ENCODE data around the gene RBKS. TPM values are rescaled to one million over a fixed set of nuclear protein-coding genes. Genes with fewer than 3 reads are reported as not detected.
A peak's percentile ranks its signal among the peaks of the same experiment; 100 is the strongest.

The RBKS gene
- total RNA-seq, 1 experiment from 2014 or later: 0.54 TPM

DNA sequence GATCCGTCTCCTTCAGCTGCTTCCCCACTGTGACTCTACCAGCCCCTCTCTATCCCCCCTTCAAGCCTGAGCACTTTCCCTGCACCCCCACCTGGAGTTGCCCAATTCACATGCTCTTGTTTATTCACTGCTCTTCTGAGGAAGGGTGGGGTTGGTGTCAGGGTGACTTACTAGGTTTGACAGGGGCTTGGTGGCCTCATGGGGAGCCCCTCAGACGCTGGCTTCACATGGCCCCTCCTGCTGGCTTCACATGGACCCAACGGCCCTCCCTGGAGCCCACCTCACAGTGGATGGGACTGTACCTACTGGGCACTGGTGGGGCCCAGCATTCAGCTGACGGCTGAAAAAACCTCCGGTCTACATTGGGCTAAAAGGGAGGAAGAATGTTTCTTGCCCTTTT is 135.4 kb downstream of the RBKS start:
- ChIA-PET POLR2A (ENCODE audit: low non-redundant PET) (no interaction called here), CTCF (interaction anchor here (1.3 kb wide), 1 partner anchor 698 kb away, joined by 5 read pairs; no protein-coding TSS in a partner anchor)
- no peak overlapping the region for H3K4me3 ChIP-seq (ENCODE audit: low read depth, low read length, poor library complexity, severe bottlenecking)
- no peaks in the 10 kb centered on the region for H3K36me3 ChIP-seq (ENCODE audit: insufficient read depth, low read length, poor library complexity, severe bottlenecking)
- no peaks in the 10 kb centered on the region for H3K4me1 ChIP-seq (ENCODE audit: insufficient read depth, low read length, poor library complexity, severe bottlenecking)
- TF ChIP-seq, protein P1, sequence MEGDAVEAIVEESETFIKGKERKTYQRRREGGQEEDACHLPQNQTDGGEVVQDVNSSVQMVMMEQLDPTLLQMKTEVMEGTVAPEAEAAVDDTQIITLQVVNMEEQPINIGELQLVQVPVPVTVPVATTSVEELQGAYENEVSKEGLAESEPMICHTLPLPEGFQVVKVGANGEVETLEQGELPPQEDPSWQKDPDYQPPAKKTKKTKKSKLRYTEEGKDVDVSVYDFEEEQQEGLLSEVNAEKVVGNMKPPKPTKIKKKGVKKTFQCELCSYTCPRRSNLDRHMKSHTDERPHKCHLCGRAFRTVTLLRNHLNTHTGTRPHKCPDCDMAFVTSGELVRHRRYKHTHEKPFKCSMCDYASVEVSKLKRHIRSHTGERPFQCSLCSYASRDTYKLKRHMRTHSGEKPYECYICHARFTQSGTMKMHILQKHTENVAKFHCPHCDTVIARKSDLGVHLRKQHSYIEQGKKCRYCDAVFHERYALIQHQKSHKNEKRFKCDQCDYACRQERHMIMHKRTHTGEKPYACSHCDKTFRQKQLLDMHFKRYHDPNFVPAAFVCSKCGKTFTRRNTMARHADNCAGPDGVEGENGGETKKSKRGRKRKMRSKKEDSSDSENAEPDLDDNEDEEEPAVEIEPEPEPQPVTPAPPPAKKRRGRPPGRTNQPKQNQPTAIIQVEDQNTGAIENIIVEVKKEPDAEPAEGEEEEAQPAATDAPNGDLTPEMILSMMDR (conservative IDR thresholded peaks at IDR 0.05; ENCODE audit: low read depth, low read length): no peak
- no peak for TF ChIP-seq EZH2 (IDR thresholded peaks at IDR 0.05; ENCODE audit: borderline replicate concordance, low read depth, low read length, poor library complexity, severe bottlenecking)
- no peaks in the 10 kb centered on the region for H3K9me3 ChIP-seq (ENCODE audit: low read depth, low read length, poor library complexity, severe bottlenecking)
- intact Hi-C loops (cut with micrococcal nuclease; ENCODE audit: unreplicated experiment): loop anchor here (1.0 kb wide), 2 partner anchors 641 to 697 kb away; no protein-coding TSS in a partner anchor
- no peak for DNase-seq (ENCODE audit: low spot score)
- BruUV-seq (replicated peaks): no TSS peak
- no peaks in the 10 kb centered on the region for H3K27me3 ChIP-seq (replicated peaks; ENCODE audit: insufficient read depth, low read depth, low read length, poor library complexity)
- no peak overlapping the region for H3K27ac ChIP-seq (ENCODE audit: low read depth, low read length, poor library complexity, severe bottlenecking)

DNA sequence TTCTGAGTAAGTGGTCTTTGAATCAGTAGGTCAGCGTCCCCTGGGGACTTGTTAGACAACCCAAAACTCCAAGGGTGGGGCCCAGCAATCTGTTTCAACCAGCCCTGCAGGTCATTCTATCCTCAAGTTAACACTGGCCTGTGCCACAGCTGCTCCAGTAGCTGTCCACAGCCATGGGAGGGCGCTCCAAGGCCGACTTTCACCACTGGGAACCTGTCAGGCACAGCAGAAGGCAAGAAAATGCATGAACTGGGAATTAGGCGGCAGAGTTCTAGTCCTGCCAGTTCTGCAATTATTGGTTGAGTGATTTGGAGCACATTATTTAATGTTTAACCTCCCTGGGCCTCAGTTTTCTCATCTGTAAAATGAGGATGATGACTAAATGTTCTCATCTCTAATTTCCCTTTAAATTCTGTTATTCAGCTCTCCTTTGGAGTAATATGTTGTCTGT is 136.0 kb downstream of the RBKS start:
- peak; percentile 79 for DNase-seq (ENCODE audit: low spot score)
- ChIA-PET POLR2A (ENCODE audit: low non-redundant PET) (no interaction called here), CTCF (interaction anchor here (0.8 to 1.3 kb wide), 2 partner anchors 84 to 698 kb away, joined by 4 to 5 read pairs; no protein-coding TSS in a partner anchor)
- BruUV-seq (replicated peaks): no TSS peak
- no peaks in the 10 kb centered on the region for H3K27me3 ChIP-seq (replicated peaks; ENCODE audit: insufficient read depth, low read depth, low read length, poor library complexity)
- intact Hi-C loops (cut with micrococcal nuclease; ENCODE audit: unreplicated experiment): loop anchor here (1.0 kb wide), 2 partner anchors 642 to 698 kb away; no protein-coding TSS in a partner anchor
- no peak for TF ChIP-seq EZH2 (IDR thresholded peaks at IDR 0.05; ENCODE audit: borderline replicate concordance, low read depth, low read length, poor library complexity, severe bottlenecking)
- TF ChIP-seq, protein P1 (conservative IDR thresholded peaks at IDR 0.05; ENCODE audit: low read depth, low read length): peak; percentile 94
- H3K27ac ChIP-seq (ENCODE audit: low read depth, low read length, poor library complexity, severe bottlenecking): no peak overlapping the region
- H3K36me3 ChIP-seq (ENCODE audit: insufficient read depth, low read length, poor library complexity, severe bottlenecking): no peaks in the 10 kb centered on the region
- no peaks in the 10 kb centered on the region for H3K9me3 ChIP-seq (ENCODE audit: low read depth, low read length, poor library complexity, severe bottlenecking)
- H3K4me1 ChIP-seq (ENCODE audit: insufficient read depth, low read length, poor library complexity, severe bottlenecking): no peaks in the 10 kb centered on the region
- H3K4me3 ChIP-seq (ENCODE audit: low read depth, low read length, poor library complexity, severe bottlenecking): no peak overlapping the region

DNA sequence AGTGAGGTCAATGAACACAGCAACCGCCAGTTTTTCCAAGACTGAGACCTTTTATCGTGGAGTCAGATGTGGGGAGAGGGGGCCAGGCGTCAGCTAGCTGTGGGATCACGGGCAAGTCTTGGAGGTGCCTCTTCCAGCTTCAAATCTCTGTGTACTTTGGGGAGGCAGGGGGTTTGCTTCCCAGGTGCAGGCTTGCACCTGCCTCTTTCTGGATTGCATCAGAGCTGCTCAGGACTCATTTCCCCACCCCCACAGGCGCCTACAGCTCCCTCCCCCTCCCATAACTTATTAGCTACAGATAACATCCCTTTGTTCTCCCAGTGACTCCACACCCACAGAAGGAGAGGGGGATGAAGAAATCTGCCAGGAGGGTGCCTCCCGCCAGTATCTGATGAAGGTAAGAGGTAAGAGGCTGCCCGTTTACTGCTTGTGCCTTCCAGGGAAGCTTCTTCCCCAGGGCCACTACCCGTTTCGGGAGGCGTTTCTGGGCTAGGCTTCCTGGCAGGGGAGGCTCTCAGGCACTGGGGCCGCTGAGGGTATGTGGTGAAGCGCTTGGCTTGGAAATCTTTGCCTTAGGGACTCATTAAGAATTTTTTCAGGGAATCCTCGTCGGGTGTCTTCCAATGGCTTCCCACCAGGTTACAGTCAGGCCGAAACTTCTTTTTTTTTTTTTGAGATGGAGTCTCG is 137.5 kb downstream of the RBKS start:
- Histone ChIP-seq H3K27me3 (replicated peaks; ENCODE audit: insufficient read depth, low read depth, low read length, poor library complexity) (no peaks in the 10 kb centered on the region), H3K9me3 (ENCODE audit: low read depth, low read length, poor library complexity, severe bottlenecking) (no peaks in the 10 kb centered on the region), H3K4me3 (ENCODE audit: low read depth, low read length, poor library complexity, severe bottlenecking) (no peak overlapping the region), H3K4me1 (ENCODE audit: insufficient read depth, low read length, poor library complexity, severe bottlenecking) (no peaks in the 10 kb centered on the region), H3K27ac (ENCODE audit: low read depth, low read length, poor library complexity, severe bottlenecking) (no peak overlapping the region), H3K36me3 (ENCODE audit: insufficient read depth, low read length, poor library complexity, severe bottlenecking) (no peaks in the 10 kb centered on the region)
- TF ChIP-seq, protein P1 (conservative IDR thresholded peaks at IDR 0.05; ENCODE audit: low read depth, low read length): no peak
- TF ChIP-seq EZH2 (IDR thresholded peaks at IDR 0.05; ENCODE audit: borderline replicate concordance, low read depth, low read length, poor library complexity, severe bottlenecking): no peak
- ChIA-PET CTCF (interaction anchor here (0.7 kb wide), 1 partner anchor 638 kb away, joined by 4 read pairs; no protein-coding TSS in a partner anchor), POLR2A (ENCODE audit: low non-redundant PET) (no interaction called here)
- DNase-seq (ENCODE audit: low spot score): no peak
- BruUV-seq (replicated peaks): no TSS peak
- intact Hi-C loops (cut with micrococcal nuclease; ENCODE audit: unreplicated experiment): no loop called here

Data from A673 (cell line).